Stimulated activated CD4-positive, alpha-beta T cell treated with anti-CD3 and anti-CD28 coated beads, Interleukin-4, amount 100 ng/mL, for 4 hours (primary cell): ENCODE results near the gene LTB4R2.

Experiments
- DNase-seq, 2 experiments: peaks; one replicate each; pipeline ENCODE4 v3.0.0-alpha.2; 2020

The LTB4R2 gene

GRCh38 chr14:24299255-24300191 lies 10.4 kb upstream of the LTB4R2 start, which contains the start of the genes DHRS1 and NOP9:
DHRS1 (minus strand) TSS chr14:24299780; CDS start chr14:24299106, 674 bp downstream.
NOP9 (plus strand) TSS chr14:24299850; CDS start chr14:24299955, 105 bp downstream.
- DNase-seq = peak; percentile 87 to 93

GRCh38 chr14:24300326-24300980 lies 9.5 kb upstream of the LTB4R2 start:
- DNase-seq = no peak

- DNase-seq = no peak
Observed at GRCh38 chr14:24304019-24304387, 5.9 kb upstream of the LTB4R2 start.

- DNase-seq = no peak
Observed at GRCh38 chr14:24307156-24307574, 2.8 kb upstream of the LTB4R2 start.

- DNase-seq = peak; percentile 50
Observed at GRCh38 chr14:24307575-24308341, 2.2 kb upstream of the LTB4R2 start, which contains the start of gene CIDEB. CIDEB (minus strand) TSS chr14:24307977; CDS start chr14:24307858, 119 bp downstream.

GRCh38 chr14:24308342-24309124 lies 1.4 kb upstream of the LTB4R2 start:
- no peak for DNase-seq

- no peak for DNase-seq
Observed at GRCh38 chr14:24310265-24310645, 315 bp downstream of the LTB4R2 start.

- peak; percentile 51 to 52 for DNase-seq
Observed at GRCh38 chr14:24310646-24311604, 985 bp downstream of the LTB4R2 start, which contains the start of gene LTB4R. LTB4R (plus strand) TSS chr14:24311502; CDS start chr14:24315652, 4,150 bp downstream.

- no peak for DNase-seq
Observed at GRCh38 chr14:24311837-24312615, 2.1 kb downstream of the LTB4R2 start.

- no peak for DNase-seq
Observed at GRCh38 chr14:24312736-24313507, 3.0 kb downstream of the LTB4R2 start.

GRCh38 chr14:24313913-24314312 lies 4.0 kb downstream of the LTB4R2 start:
- DNase-seq = no peak

GRCh38 chr14:24314377-24315193 lies 4.6 kb downstream of the LTB4R2 start:
- no peak for DNase-seq

GRCh38 chr14:24315243-24315806 lies 5.4 kb downstream of the LTB4R2 start:
- no peak for DNase-seq

GRCh38 chr14:24315807-24316596 lies 6.1 kb downstream of the LTB4R2 start:
- DNase-seq = no peak

- no peak for DNase-seq
Observed at GRCh38 chr14:24316597-24316950, 6.6 kb downstream of the LTB4R2 start.

- DNase-seq = no peak
Observed at GRCh38 chr14:24317141-24317928, 7.4 kb downstream of the LTB4R2 start.
